Keratinocyte (primary cell): ENCODE data around the gene DMC1.

Source experiments
- CTCF ChIP-seq, 3 experiments: IDR thresholded peaks in 1 of 3; conservative IDR thresholded peaks in 1 of 3; optimal IDR thresholded peaks in 1 of 3; 2 replicates in 2 of 3; 3 replicates in 1 of 3; pipeline versions ENCODE3 to v1.5.1; 2011; ENCODE audit warnings: low read length in 3 of 3, mild to moderate bottlenecking in 3 of 3, moderate library complexity in 2 of 3, control low read depth in 1 of 3, inconsistent platforms in 1 of 3; ENCODE audit not compliant: insufficient read depth in 2 of 3; ENCODE audit errors: extremely low read depth in 1 of 3
- EZH2 ChIP-seq: IDR thresholded peaks from one replicate; pipeline ENCODE4 v1.6.1; 2012; ENCODE audit warnings: inconsistent platforms, mild to moderate bottlenecking, low read length, moderate library complexity

GRCh38 chr22:38618258-38618657 is 48.3 kb upstream of the DMC1 start:
- no peak for TF ChIP-seq EZH2
- TF ChIP-seq CTCF (optimal IDR thresholded peaks at IDR 0.05 in 1 of 3, IDR thresholded peaks at IDR 0.05 in 1 of 3, conservative IDR thresholded peaks at IDR 0.05 in 1 of 3; ENCODE audit: extremely low read depth in 1 of 3, insufficient read depth in 2 of 3, low read length in 3 of 3), result no peak
